Measurements from ENCODE around the gene ZNF691.
"Not testable (repeated sequence)": the region's sequence is repeated elsewhere in the genome, so short reads cannot be mapped to it uniquely, and the experiment has no call there.

Gene ZNF691

GRCh38 chr1:42832641-42833240 lies 13.7 kb upstream of the ZNF691 start:
- DNase-seq (ENCODE audit: low spot score): no peak

- no peak for DNase-seq (ENCODE audit: low spot score)
These were observed 12.4 kb upstream of the ZNF691 start for GRCh38 chr1:42833981-42834380.

GRCh38 chr1:42834803-42835202 lies 11.6 kb upstream of the ZNF691 start:
- no peak for DNase-seq (ENCODE audit: low spot score)

GRCh38 chr1:42835422-42835821 lies 11.0 kb upstream of the ZNF691 start:
- DNase-seq (ENCODE audit: low spot score): no peak

GRCh38 chr1:42837709-42838108 lies 8.7 kb upstream of the ZNF691 start:
- DNase-seq (ENCODE audit: low spot score): no peak

GRCh38 chr1:42838482-42839190 lies 7.8 kb upstream of the ZNF691 start:
- DNase-seq (ENCODE audit: low spot score): no peak

GRCh38 chr1:42841010-42841409 lies 5.4 kb upstream of the ZNF691 start:
- no peak for DNase-seq (ENCODE audit: low spot score)

- no peak for DNase-seq (ENCODE audit: low spot score)
These were observed 4.8 kb upstream of the ZNF691 start for GRCh38 chr1:42841440-42842147.

- no peak for DNase-seq (ENCODE audit: low spot score)
These were observed 1.7 kb upstream of the ZNF691 start for GRCh38 chr1:42844592-42845140.

GRCh38 chr1:42845193-42845592 lies 1.2 kb upstream of the ZNF691 start:
- DNase-seq (ENCODE audit: low spot score): no peak

- DNase-seq (ENCODE audit: low spot score): no peak
These were observed 552 bp upstream of the ZNF691 start for GRCh38 chr1:42845866-42846256.

- no peak for DNase-seq (ENCODE audit: low spot score)
These were observed 740 bp downstream of the ZNF691 start for GRCh38 chr1:42847111-42847595.

GRCh38 chr1:42847721-42848460 lies 1.5 kb downstream of the ZNF691 start:
- no peak for DNase-seq (ENCODE audit: low spot score)

- DNase-seq (ENCODE audit: low spot score): no peak
These were observed 2.6 kb downstream of the ZNF691 start for GRCh38 chr1:42848823-42849537.

- no peak for DNase-seq (ENCODE audit: low spot score)
These were observed 3.5 kb downstream of the ZNF691 start for GRCh38 chr1:42849944-42850343.

GRCh38 chr1:42851420-42851819 lies 5.0 kb downstream of the ZNF691 start:
- no peak for DNase-seq (ENCODE audit: low spot score)

- DNase-seq (ENCODE audit: low spot score): no peak
These were observed 5.7 kb downstream of the ZNF691 start for GRCh38 chr1:42851960-42852607.

GRCh38 chr1:42852608-42852980 lies 6.2 kb downstream of the ZNF691 start:
- no peak for DNase-seq (ENCODE audit: low spot score)

- no peak for DNase-seq (ENCODE audit: low spot score)
These were observed 6.9 kb downstream of the ZNF691 start for GRCh38 chr1:42853116-42853884.

GRCh38 chr1:42856554-42856953 lies 10.1 kb downstream of the ZNF691 start:
- DNase-seq (ENCODE audit: low spot score): not testable (repeated sequence)

Data from HuH-7 (cell line).